T-cell (primary cell): Measurements from ENCODE around the gene ZFYVE19. TPM values are rescaled to one million over a fixed set of nuclear protein-coding genes. Genes with fewer than 3 reads are reported as not detected.

Experiments used
- ATAC-seq, 4 experiments: fragments of 200-7000 bp in 3 of 4; fragments of 150-1000 bp in 1 of 4; cut with Tn5 transposase; replicated peaks in 1 of 4; 1 replicate in 3 of 4; 2 replicates in 1 of 4; pipeline ENCODE4 v1.10.0; 2021; ENCODE audit warnings: moderate library complexity in 3 of 4, mild to moderate bottlenecking in 2 of 4, moderate number of reproducible peaks in 1 of 4
- CTCF ChIA-PET, 2 donors: fragments of 300-600 bp; sonication (Branson Sonifier 250); formaldehyde crosslinking; loops; one replicate each; lab custom pipeline; 2022; ENCODE audit warnings: antibody characterized with exemption in 2 of 2; lab: Charles Lee
- POLR2A ChIA-PET, 2 donors: fragments of 300-600 bp; sonication (Branson Sonifier 250); formaldehyde crosslinking; loops; one replicate each; lab custom pipeline; 2022; ENCODE audit warnings: antibody characterized with exemption in 2 of 2; lab: Charles Lee
- DNase-seq, 35 experiments: peaks; one replicate each; pipeline versions ENCODE4 v3.0.0 to v3.0.0-alpha.2; 2013 to 2023
- H3K27ac ChIP-seq: one replicate; pipeline ENCODE4 v1.5.1; 2013; ENCODE audit warnings: low read length
- H3K27me3 ChIP-seq, 2 experiments: replicated peaks in 1 of 2; 1 replicate in 1 of 2; 2 replicates in 1 of 2; pipeline versions ENCODE4 v1.6.1 to v1.7.0; 2013; ENCODE audit warnings: low read length in 1 of 2, mixed read lengths in 1 of 2; ENCODE audit not compliant: control insufficient read depth in 2 of 2, insufficient read depth in 2 of 2; ENCODE audit errors: extremely low read depth in 1 of 2
- H3K36me3 ChIP-seq, 2 donors: 1 replicate in 1 of 2; 2 replicates in 1 of 2; pipeline versions ENCODE4 v1.6.1 to v1.7.0; 2013; ENCODE audit warnings: low read length in 1 of 2; ENCODE audit not compliant: control insufficient read depth in 2 of 2, insufficient read depth in 1 of 2; ENCODE audit errors: extremely low read depth in 1 of 2
- H3K4me1 ChIP-seq, 2 experiments: 1 replicate in 1 of 2; 2 replicates in 1 of 2; pipeline versions ENCODE4 v1.6.1 to v1.7.0; 2013; ENCODE audit warnings: low read length in 2 of 2, mixed read lengths in 1 of 2; ENCODE audit not compliant: insufficient read depth in 2 of 2, control insufficient read depth in 1 of 2; ENCODE audit errors: extremely low read depth in 1 of 2
- H3K4me3 ChIP-seq, 2 donors: 1 replicate in 1 of 2; 2 replicates in 1 of 2; pipeline versions ENCODE4 v1.5.1 to v1.7.0; 2013; ENCODE audit warnings: mild to moderate bottlenecking in 2 of 2, low read length in 1 of 2, moderate library complexity in 1 of 2; ENCODE audit not compliant: control insufficient read depth in 1 of 2; ENCODE audit errors: extremely low read depth in 1 of 2
- H3K9me3 ChIP-seq: 2 replicates; pipeline ENCODE4 v1.7.0; 2013
- H3K27ac Mint-ChIP-seq, 2 donors: one replicate each; pipeline ENCODE4 v1.8.0; 2020 to 2021; ENCODE audit warnings: mild to moderate bottlenecking in 2 of 2, mixed read lengths in 2 of 2
- H3K27me3 Mint-ChIP-seq, 2 donors: one replicate each; pipeline ENCODE4 v1.8.0; 2021 to 2022; ENCODE audit warnings: mixed read lengths in 2 of 2
- H3K36me3 Mint-ChIP-seq: one replicate; pipeline ENCODE4 v1.8.0; 2021; ENCODE audit warnings: mixed read lengths
- H3K4me1 Mint-ChIP-seq, 3 donors: one replicate each; pipeline ENCODE4 v1.8.0; 2020 to 2022; ENCODE audit warnings: mixed read lengths in 3 of 3, mild to moderate bottlenecking in 1 of 3
- H3K4me3 Mint-ChIP-seq, 3 donors: one replicate each; pipeline ENCODE4 v1.8.0; 2020 to 2022; ENCODE audit warnings: mild to moderate bottlenecking in 3 of 3, mixed read lengths in 3 of 3, moderate library complexity in 3 of 3
- H3K9me3 Mint-ChIP-seq, 3 donors: one replicate each; pipeline ENCODE4 v1.8.0; 2020 to 2022; ENCODE audit warnings: mixed read lengths in 3 of 3
- WGBS: methylation state at CpG from one replicate; pipeline ENCODE4 v1.1.5; 2013; ENCODE audit warnings: missing lambda C conversion rate; ENCODE audit not compliant: insufficient coverage; 5-methylcytosine and 5-hydroxymethylcytosine counted together
- total RNA-seq, 35 experiments: library from RNA in 6 of 35; stranded (reverse) in 6 of 35; fragments of 120-200 nt in 1 of 35; gene quantifications; one replicate each; pipeline versions ENCODE4 v1.2.1 to v1.2.4 and lab custom pipeline; 2013 to 2026

ZFYVE19 gene
- total RNA-seq, 5 donors from 2014 or later (not counting 1 experiment from before 2014, with no cell fraction given), result 20.0 to 38.9 (median 30.8) TPM

DNA sequence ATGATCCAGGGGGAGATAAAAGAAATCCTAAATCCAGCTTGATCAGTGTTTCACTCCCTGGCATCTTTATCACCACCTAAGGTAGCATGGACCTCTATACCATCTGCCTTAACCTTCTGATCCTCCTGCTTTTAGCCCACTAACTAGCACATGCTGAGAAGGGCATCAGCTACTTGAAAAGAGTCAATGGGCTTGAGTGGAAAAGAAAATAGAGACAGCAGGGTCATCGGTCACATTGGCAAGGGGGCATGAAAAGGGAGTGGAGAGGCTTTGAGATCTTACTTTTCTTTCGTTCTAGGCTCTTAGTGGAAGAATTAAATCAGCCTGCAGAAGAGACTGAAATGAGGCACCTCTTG, 239 bp upstream of the ZFYVE19 start:
- Mint-ChIP-seq H3K4me1 (peaks cover 33 to 37% (median 35%) of the 10 kb centered on the region in 3 donors), H3K4me3 (peak overlapping the region; percentile 93 to 99 (median 95)), H3K27ac (peak overlapping the region; percentile 95 to 98), H3K27me3 (no peaks in the 10 kb centered on the region), H3K36me3 (peaks cover 15% of the 10 kb centered on the region), H3K9me3 (no peaks in the 10 kb centered on the region)
- DNase-seq, result no peak
- ChIA-PET POLR2A (interaction anchor here (0.5 to 0.7 kb wide), 2 partner anchors 112 to 129 kb away, joined by 3 to 5 read pairs; no protein-coding TSS in a partner anchor), CTCF (interaction anchor here in 1 of 2 donors (0.6 to 1.3 kb wide), 6 partner anchors 20 to 214 kb away, joined by 3 to 5 read pairs (median 3); partner anchors contain the start of gene VPS18)
- Histone ChIP-seq H3K27me3 (no peaks in the 10 kb centered on the region), H3K4me1 (peaks cover 14 to 25% of the 10 kb centered on the region in 2 experiments), H3K27ac (peak overlapping the region; percentile 86), H3K9me3 (no peaks in the 10 kb centered on the region), H3K4me3 (peak overlapping the region; percentile 93 to 99), H3K36me3 (peaks cover 13 to 16% of the 10 kb centered on the region in 2 donors)
- no peak for ATAC-seq
- WGBS, result 0% methylated on average over 2 of the region's 2 CpGs

DNA sequence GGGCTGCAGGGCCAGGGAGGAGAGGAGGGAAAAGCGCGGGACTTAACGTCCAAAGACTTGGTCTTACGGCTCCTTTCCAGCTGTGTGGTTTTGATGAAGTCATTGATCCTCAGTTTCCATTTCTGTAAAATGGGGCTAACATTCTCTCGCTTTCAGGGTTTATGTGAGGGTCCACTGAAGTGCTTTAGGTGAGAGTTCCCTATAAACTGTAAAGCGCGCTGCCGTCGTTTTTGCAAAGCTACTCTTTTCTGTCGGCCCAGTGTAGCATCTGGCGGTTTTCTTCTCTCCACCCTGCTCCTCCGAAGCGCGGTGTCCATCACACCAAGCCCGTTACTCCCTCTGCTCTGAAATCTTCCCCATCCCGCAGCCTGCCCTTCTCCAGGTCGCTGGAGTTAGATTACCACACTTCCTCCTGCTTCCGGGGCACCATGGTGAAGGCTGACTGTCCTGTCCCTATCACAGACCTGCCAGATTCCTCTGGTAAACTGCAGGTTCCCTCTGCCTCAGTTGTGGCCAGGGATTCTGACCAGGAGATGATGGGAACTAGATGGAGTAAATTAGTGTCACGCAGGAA, 1.1 kb downstream of the ZFYVE19 start:
- H3K4me1 ChIP-seq, result peaks cover 14 to 25% of the 10 kb centered on the region in 2 experiments
- H3K9me3 ChIP-seq, result no peaks in the 10 kb centered on the region
- peak overlapping the region; percentile 95 to 98 for H3K27ac Mint-ChIP-seq
- DNase-seq, result peak in 1 of 35 experiments; percentile 3
- H3K27me3 ChIP-seq, result no peaks in the 10 kb centered on the region
- H3K9me3 Mint-ChIP-seq, result no peaks in the 10 kb centered on the region
- H3K4me1 Mint-ChIP-seq, result peaks cover 27 to 31% (median 28%) of the 10 kb centered on the region in 3 donors
- H3K36me3 ChIP-seq, result peaks cover 10 to 18% of the 10 kb centered on the region in 2 donors
- WGBS, result 9% methylated on average over 16 of the region's 19 CpGs
- no peak overlapping the region for H3K27ac ChIP-seq
- no peak for ATAC-seq
- H3K36me3 Mint-ChIP-seq, result peaks cover 16% of the 10 kb centered on the region
- POLR2A ChIA-PET, result interaction anchor here in 1 of 2 donors (0.6 kb wide), 1 partner anchor 1025 kb away, joined by 8 read pairs; no protein-coding TSS in a partner anchor
- CTCF ChIA-PET, result interaction anchor here in 1 of 2 donors (1.0 kb wide), 2 partner anchors 86 to 215 kb away, joined by 3 read pairs; partner anchors contain the start of gene VPS18
- H3K27me3 Mint-ChIP-seq, result no peaks in the 10 kb centered on the region
- H3K4me3 ChIP-seq, result peak overlapping the region; percentile 93 to 99
- peak overlapping the region; percentile 93 to 99 (median 95) for H3K4me3 Mint-ChIP-seq

DNA sequence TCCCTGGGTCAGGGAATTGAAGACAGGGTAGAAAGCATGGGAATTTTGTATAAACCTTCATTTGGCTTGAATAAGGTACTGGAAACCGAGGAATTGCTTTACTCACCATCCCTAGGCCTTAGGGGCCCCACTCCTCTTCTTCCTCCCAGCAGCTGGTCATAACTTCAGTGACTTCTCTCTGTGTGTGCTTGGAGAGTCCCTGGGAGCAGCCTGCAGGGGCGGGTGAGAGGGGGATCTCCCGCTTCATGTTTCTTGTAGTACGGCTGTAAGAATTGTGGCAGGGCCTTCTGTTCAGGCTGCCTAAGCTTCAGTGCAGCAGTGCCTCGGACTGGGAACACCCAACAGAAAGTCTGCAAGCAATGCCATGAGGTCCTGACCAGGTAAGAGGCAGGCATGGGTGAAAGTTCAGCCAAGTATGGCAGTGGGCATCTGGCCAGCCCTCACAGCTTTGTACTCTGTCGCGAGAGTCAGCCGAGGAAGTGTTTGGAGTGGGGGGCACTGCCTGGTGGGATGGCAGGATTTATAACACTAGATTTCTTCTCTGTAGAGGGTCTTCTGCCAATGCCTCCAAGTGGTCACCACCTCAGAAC, 2.1 kb downstream of the ZFYVE19 start:
- DNase-seq, result no peak
- H3K4me1 Mint-ChIP-seq, result peaks cover 19 to 24% (median 21%) of the 10 kb centered on the region in 3 donors
- no peaks in the 10 kb centered on the region for H3K9me3 Mint-ChIP-seq
- ATAC-seq, result no peak
- Histone ChIP-seq H3K27ac (no peak overlapping the region), H3K36me3 (peaks cover 15 to 27% of the 10 kb centered on the region in 2 donors), H3K4me3 (no peak overlapping the region), H3K9me3 (no peaks in the 10 kb centered on the region), H3K4me1 (peaks cover 14 to 25% of the 10 kb centered on the region in 2 experiments), H3K27me3 (no peaks in the 10 kb centered on the region)
- ChIA-PET POLR2A (no interaction called here), CTCF (no interaction called here)
- 92% methylated on average over 4 of the region's 8 CpGs for WGBS
- no peaks in the 10 kb centered on the region for H3K27me3 Mint-ChIP-seq
- H3K36me3 Mint-ChIP-seq, result peaks cover 20% of the 10 kb centered on the region
- no peak overlapping the region for H3K27ac Mint-ChIP-seq
- peak overlapping the region; percentile 93 to 99 (median 95) for H3K4me3 Mint-ChIP-seq

DNA sequence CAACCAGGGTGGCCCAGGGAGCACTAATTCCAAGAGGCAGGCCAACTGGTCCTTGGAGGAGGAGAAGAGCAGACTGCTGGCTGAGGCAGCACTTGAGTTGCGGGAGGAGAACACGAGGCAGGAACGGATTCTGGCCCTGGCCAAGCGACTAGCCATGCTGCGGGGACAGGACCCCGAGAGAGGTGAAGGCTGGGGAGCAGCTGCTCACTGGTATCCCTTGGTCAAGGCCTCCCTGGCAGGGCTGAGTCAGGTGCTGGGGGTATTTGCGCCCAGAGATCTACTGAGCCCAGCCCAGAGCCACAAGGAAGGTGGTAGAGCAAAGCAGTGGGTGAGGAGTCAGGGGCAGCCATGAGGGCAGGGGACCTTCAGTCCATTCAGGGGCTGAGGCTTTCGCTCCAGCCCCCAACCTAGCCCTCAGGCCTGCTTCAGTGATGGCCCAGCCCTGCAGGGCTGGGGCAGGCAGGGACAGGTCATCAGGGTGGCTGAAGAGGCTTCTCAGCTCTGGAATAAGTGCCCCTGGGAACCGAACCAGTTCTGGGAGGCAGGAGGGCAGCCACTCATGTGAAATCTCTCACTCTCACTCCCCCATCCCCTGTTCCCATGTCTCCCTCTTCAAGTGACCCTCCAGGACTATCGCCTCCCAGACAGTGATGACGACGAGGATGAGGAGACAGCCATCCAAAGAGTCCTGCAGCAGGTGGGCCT, 6.0 kb downstream of the ZFYVE19 start:
- peaks cover 5 to 10% of the 10 kb centered on the region in 2 experiments for H3K4me1 ChIP-seq
- no peak overlapping the region for H3K27ac Mint-ChIP-seq
- no peak overlapping the region for H3K4me3 ChIP-seq
- no peaks in the 10 kb centered on the region for H3K27me3 Mint-ChIP-seq
- CTCF ChIA-PET, result interaction anchor here in 1 of 2 donors (0.6 kb wide), 1 partner anchor 120 kb away, joined by 3 read pairs; no protein-coding TSS in a partner anchor
- H3K36me3 ChIP-seq, result peaks cover 21 to 36% of the 10 kb centered on the region in 2 donors
- H3K4me1 Mint-ChIP-seq, result peaks cover 6 to 11% (median 7%) of the 10 kb centered on the region in 3 donors
- DNase-seq, result no peak
- 96% methylated on average over 9 of the region's 12 CpGs for WGBS
- H3K27ac ChIP-seq, result no peak overlapping the region
- POLR2A ChIA-PET, result no interaction called here
- no peak for ATAC-seq
- no peaks in the 10 kb centered on the region for H3K9me3 Mint-ChIP-seq
- H3K27me3 ChIP-seq, result no peaks in the 10 kb centered on the region
- H3K4me3 Mint-ChIP-seq, result no peak overlapping the region
- no peaks in the 10 kb centered on the region for H3K9me3 ChIP-seq
- H3K36me3 Mint-ChIP-seq, result peaks cover 32% of the 10 kb centered on the region

DNA sequence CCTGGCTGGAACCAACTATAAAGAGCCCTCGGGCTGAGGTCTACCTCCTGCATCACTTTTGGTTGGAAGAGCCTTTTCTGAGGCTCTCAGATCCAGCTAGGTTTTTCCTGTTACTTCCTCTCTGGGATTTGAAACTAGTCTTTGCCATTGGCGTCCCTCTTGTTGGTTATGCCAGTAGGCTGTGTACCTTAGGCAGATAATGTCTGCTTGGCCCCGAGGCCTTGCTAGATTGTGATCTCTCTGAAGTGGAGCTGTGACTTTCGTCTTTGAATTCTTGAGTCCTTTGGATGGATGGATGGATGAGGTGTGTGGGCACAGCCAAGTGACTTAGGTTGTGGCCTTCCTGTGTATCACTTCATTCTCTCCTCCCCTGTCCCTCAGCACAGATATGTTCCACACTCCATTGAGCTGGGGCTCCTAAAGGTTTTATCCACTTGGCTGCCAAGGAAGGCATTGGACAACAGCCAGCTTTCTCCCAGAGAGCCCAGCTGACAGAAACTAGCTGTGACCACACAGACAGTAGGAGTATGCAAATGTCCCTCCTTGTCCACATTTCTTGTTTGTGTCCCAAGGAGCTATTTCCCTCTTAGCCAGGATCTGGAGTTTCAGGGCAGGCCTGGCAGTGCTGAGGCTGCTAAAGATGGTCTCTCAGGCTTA, 8.3 kb downstream of the ZFYVE19 start:
- Histone ChIP-seq H3K27me3 (no peaks in the 10 kb centered on the region), H3K27ac (no peak overlapping the region), H3K4me1 (no peaks in the 10 kb centered on the region), H3K4me3 (no peak overlapping the region), H3K9me3 (no peaks in the 10 kb centered on the region), H3K36me3 (peaks cover 20 to 33% of the 10 kb centered on the region in 2 donors)
- WGBS, result 90% methylated on average over 2 of the region's 4 CpGs
- DNase-seq, result no peak
- Mint-ChIP-seq H3K9me3 (no peaks in the 10 kb centered on the region), H3K27ac (no peak overlapping the region), H3K27me3 (no peaks in the 10 kb centered on the region), H3K36me3 (peaks cover 30% of the 10 kb centered on the region), H3K4me3 (no peak overlapping the region), H3K4me1 (no peaks in the 10 kb centered on the region)
- POLR2A ChIA-PET, result no interaction called here
- ATAC-seq, result no peak
- CTCF ChIA-PET, result interaction anchor here in 1 of 2 donors (0.6 kb wide), 1 partner anchor 79 kb away, joined by 8 read pairs; no protein-coding TSS in a partner anchor

DNA sequence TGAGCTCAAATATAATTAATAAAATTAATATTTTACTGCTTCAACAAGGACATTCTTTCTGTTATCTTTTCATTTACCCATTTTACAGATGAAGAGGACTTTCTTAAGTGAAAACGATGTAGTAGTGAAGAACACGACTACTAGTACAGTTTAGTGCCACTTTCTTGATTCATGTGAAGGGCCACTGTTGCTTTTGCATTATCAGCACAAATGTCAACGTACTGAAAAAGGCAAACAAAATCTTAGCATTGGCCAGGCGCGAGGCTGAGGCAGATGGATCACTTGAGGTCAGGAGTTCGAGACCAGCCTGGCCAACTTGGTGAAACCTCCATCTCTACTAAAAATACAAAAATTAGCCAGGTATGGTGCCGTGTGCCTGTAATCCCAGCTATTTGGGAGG, 12.2 kb downstream of the ZFYVE19 start:
- DNase-seq (no peak), ATAC-seq (no peak)
- Mint-ChIP-seq H3K27me3 (peaks cover 0 to 2% of the 10 kb centered on the region in 2 donors), H3K4me1 (no peaks in the 10 kb centered on the region), H3K9me3 (no peaks in the 10 kb centered on the region), H3K36me3 (peaks cover 11% of the 10 kb centered on the region), H3K4me3 (no peak overlapping the region), H3K27ac (no peak overlapping the region)
- Histone ChIP-seq H3K27me3 (peaks cover 0 to 5% of the 10 kb centered on the region in 2 experiments), H3K4me3 (no peak overlapping the region), H3K4me1 (no peaks in the 10 kb centered on the region), H3K27ac (no peak overlapping the region), H3K36me3 (peaks cover 5 to 7% of the 10 kb centered on the region in 2 donors), H3K9me3 (no peaks in the 10 kb centered on the region)
- WGBS, result 87% methylated on average over 5 of the region's 7 CpGs
- CTCF ChIA-PET, result no interaction called here
- POLR2A ChIA-PET, result no interaction called here
